GM10847 (cell line): ENCODE measurements around the gene GRIN1.

Experiments
- POLR2A ChIP-seq: IDR thresholded peaks from 2 replicates; pipeline ENCODE4 v1.6.1; 2011; ENCODE audit not compliant: insufficient read length; ENCODE audit errors: extremely low read depth

GRIN1 gene

DNA sequence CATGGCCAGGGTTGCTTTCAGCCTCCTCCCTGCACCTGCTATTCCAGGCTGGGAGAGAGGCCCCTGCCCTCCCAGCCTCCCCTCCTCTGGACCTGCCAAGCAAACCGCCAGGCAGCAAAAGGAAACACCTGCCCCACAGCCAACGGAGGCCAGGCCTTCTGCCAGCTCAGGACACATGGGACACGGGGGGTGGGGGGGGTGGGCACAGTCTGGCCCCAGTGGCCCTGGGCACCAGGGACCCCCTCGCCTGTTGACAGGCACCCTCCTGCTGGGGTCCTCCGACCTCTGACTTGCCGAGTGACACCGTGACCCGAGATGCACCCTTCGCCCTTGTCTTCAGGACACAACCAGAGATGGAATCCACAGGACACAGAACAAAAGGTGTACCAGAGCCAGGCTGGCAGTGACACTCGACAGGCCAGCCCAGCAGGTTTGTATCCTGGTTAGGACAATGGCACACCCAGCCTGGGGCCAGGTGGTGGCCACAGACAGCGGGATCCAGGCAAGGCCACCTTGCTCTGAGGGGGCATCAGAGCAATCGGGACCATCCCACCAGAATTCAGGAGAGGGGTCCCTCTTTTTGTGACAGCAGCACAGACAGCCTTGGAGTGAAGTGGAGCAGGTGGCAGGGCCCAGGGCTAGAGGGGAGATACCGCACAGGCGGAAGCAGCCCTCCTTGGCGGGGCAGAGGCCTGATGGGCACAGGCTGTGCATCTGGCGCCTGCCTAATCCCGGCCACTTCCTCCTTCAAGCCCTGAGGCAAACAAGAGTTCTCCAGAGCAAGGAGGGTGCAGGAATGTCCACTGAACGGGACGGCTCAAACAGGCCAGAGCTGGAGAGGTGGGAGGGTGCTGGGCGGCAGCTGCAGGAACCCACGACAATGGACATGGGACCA lies 34.2 kb downstream of the GRIN1 start:
- TF ChIP-seq POLR2A: no peak

DNA sequence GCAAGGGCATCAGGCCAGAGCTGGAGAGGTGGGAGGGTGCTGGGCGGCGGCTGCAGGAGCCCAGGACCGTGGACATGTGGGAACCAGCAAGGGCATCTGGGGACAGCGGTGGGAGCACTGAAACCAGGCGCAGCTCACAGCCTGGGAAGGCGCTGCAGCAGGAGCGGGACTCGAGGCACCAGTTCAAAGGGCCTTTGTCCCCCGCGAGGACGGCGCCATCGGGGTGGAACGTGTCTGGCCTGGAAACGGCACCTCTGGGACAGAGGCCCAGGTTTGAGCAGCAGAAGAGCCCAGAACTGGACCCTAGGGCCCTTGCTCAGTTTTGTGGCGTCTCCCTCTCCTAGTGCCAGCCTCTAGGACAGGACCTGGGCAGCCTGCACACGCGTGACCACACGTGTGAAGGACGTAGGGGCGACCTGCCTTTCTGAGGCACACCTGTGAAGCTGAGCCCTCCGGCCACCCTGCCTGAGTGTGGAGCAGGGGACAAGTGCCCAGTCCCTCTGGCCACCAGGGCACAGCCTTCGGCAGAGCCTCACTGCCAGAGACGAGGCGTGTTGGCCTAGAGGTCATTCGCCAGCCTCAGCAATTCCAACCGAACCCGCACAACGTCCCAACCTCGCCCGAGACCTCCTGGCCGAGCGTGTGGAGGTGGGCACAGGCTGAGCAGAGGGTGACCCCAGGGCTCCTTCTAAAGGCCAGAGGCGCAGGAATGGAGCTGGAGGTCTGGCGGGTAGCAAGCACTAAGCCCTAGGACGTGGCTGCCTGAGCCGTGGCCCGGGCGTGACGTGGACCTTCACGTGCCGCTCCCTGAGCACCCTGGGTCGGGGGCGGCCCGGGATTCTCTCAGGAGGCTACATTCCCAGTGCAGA lies 35.1 kb downstream of the GRIN1 start:
- TF ChIP-seq POLR2A: no peak

DNA sequence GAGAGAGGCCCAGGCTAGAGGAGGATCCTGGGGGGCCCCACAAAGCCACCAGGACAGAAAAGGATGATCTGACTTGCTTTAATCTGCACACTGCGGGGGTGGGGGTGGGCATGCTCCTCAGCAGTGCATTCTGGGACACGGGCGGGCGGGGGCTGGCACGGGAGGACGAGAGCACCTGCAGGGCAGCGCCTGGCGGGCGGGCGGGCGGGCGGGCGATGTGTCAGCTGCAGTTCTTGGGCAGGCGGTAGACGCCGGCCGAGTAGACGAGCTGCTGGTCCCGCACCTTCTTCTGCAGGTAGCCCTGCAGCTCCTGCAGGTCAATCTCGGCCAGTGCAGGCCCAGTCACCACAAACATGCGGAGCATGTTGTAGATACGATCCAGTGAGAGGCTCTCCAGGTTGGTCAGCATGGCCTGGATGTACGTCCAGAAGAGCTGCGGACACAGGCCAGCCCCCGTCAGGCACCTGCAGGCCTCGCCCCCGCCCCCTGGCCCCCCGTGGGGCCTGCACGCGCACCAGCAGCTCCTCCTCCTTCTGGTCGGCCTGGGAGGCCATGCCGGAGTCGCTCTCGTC lies 35.9 kb downstream of the GRIN1 start:
- no peak for TF ChIP-seq POLR2A

DNA sequence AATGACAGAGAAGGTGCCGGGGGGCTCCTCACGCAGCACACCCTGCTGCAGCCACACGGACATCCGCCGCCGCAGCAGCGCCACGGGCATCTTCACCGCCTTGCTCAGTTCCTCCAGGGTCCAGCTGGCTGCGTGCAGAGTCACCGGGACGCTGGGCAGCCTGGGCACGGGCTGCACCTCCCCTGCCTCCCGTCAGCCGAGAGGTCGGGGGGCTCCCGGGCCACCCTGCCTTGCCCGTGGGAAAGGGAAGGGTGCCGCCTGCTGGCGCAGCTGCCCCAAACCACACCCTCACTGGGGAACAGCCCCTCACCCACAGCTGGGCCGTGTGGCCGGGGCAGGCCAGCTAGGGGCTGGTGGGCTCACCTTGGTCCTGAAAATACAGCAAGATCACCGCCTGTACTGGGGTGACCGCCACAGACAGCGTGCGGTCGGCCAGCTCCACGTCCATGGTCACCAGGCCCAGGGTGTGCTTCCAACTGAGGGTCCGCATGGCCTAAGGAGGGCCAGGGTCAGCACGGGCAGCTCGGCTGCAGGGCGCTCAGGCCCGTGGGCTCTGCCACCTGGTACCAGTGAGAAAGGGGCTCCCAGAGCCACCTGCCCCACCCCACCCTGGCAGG lies 36.5 kb downstream of the GRIN1 start:
- no peak for TF ChIP-seq POLR2A

DNA sequence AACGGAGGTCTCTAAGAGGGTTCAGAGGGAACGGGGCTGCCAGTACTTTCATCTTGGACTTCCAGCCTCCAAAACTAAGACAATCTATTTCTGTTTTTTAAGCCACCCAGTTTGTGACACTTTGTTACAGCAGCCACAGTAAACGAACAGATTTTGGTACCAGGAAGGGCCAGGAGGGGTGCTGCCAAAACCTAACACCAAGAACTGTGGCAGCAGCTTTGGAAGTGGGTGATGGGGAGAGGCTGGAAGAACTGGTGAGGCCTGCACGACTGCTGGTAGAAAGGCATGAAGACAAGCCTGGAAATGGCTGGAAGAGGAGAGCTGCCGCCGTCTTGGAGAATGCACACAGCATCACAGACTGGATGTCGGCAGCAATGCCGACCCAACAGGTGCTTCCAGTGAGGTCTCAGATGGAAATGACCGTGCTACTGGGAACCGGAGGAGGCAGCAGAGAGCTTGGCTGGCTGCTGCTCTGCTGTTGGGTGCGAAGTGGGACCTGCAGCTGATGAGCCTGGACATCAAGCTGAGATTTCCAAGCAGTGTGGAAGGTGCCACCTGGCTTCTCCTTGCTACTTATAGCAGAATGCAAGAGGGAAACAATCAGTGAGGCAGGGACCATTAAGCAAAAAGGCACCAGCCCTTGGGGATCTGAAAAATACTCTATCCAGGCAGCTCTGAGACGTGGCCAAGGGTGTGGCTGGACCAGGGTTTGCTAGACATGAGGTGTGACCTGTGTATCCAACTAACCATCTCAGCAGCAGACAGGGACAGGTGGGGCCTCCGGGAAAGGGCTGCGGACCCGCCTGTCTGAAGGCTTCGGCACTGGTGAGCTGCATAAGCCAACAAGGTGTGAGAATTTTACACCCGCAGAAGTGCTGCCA lies 37.6 kb downstream of the GRIN1 start:
- TF ChIP-seq POLR2A: no peak

DNA sequence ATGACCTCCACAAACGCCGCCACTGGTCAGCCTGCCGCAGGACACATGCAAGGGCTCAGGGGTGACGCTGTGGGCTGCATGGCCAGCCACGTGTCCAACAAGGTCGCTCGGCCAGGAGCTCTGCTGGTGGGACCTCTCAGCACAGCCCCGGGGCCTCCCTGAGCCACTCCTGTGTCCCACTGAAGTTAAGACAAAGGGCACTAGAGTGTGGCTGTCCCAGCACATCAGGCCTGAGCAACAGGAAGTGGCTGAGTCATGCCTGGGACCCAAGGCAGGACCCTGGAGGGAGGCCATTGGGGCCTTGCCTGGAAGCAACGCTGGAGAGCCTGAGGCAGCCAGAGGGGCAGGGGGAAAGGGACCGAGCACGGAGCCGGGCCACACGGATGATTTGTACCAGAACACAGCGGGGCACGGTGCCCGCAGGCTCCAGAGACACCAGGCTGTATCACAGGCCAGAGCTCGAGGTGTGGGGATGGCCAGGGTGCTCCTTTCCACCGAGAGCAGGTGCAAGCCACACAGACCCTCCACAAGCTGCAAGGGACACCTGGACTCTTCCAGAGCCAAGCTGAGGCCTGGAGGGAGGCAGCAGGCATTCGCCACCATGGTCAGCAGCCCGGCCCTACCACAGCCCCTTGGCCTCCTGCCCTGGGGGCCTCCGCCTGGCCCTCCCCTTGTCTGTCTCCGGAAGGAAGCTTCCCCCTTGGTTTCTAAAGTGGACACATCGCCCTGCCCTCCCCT lies 39.4 kb downstream of the GRIN1 start:
- no peak for TF ChIP-seq POLR2A

DNA sequence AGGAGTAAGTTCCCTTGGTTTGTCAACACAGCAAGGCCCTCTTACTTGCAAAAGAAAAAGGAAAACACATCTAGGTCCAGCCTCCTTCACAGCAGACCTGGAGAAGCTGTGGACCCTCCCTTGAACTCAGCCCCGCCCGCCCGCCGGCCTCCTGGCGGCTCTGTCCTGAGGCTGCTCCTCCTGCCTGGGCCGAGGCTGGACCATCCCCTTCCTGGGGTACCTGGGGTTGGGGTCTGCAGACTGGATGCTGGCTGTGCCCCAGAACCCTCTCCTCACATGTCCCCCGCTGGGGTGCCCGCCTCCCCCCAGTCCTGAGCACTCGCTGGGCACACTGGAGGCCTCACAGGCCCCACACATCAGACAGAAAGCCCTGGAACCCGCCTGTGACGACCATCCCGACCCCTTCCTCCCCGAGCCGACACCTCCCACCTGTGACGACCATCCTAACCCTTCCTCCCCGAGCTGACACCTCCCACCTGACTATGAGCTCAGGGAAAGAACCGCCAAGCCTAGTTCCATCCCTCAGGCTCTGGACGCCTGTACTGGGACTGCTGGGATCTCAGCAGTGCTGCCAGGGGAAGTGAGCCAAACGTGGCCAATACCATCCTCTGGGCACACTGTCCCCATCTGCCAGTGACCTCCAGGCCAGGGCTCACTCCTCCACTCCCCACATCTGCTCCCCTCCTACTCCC lies 40.1 kb downstream of the GRIN1 start:
- TF ChIP-seq POLR2A: no peak

DNA sequence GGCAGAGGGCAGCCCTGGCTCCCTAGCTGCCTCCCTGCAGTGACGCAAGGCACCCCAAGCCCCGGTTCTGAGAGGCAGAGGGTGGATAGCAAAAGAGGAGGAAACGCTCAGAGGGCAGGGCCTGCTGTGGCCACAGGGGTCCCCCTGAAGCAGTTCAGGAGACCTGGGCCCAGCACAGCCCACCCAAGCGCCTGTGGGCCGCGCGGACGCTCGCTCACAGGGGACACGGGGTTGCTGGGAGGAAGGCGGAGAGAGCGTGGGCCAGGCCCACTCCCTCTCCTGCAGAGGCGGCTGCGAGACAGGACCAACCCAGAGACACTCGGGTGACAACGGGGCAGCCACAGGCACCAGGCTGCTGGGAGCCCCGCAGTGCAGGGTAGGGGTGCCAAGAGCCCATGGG lies 40.8 kb downstream of the GRIN1 start:
- no peak for TF ChIP-seq POLR2A

DNA sequence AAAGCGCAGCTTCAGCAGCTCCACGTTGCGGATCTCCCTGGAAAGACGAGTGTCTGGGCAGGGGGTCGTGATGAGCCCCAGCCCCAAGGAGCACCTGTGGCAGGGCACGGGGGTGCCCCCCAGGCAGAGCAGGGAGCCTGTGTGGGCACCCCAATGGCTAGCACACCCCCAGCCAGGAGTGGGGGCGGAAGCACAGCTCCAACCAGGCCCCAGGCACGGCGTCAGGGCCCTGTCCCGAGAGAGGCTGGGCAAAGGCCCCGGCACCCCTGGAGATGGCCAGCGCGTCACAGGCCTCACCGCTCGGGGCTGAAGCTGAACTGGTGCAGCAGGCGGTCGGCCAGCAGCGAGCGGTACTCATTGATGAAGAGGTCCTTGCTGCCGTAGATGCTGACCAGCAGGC lies 41.5 kb downstream of the GRIN1 start:
- no peak for TF ChIP-seq POLR2A

DNA sequence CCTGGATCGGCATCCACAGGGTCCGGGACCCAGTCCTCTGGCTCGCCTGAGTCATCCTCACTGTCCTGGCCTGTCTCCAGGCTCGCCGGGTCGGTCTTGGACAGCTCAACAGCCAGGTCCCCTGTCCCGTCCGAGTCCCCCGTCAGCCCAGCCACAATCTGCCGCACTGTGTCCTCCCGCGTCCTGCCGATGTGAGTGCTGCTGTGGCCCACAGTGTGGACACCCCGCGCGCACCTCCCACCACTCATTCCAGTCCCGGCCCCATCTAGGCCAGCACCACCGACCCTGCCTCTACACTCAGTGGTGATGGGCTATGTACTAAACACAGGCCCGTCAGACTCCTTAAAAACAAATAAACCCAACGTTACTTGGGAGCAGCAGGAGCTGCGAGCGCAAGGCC lies 42.7 kb downstream of the GRIN1 start:
- no peak for TF ChIP-seq POLR2A

DNA sequence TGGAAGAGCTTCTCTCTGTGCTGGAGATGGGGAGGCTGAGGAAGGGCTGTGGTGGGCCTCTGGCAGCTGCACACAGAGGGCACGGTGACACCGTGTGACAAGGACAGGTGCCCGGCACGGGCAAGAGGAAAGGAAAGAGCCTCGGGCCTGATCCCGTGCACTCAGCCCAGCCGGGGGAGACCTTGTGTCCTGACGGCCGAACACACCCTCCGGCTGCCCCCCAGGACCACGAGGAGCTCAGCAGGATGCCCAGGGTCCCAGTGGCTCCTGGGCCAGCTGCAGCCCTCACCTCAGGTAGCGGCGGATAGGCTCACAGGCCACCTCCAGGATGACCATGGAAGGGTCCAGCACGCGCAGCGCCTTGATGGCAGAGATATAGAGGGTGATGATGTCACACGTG lies 43.9 kb downstream of the GRIN1 start:
- no peak for TF ChIP-seq POLR2A

DNA sequence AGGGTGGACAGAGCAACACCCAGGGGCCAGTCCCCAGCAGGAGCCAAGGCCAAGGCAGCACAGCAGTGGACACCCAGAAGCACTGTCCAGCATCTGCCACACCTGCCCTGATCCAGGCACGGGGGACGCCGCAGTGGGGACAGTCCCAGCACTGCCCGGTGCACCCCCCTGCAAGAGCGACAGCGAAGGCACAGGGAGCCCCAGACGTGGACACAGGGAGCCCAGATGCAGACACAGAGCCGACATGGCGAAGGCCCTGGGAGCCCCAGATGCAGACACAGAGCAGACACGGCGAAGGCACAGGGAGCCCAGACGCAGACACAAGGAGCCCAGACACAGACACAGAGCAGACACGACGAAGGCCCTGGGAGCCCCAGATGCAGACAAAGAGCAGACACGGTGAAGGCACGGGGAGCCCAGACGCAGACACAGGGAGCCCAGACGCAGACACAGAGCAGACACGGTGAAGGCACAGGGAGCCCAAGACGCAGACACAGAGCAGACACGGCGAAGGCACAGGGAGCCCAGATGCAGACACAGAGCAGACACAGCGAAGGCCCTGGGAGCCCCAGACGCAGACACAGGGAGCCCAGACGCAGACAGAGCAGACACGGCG lies 45.1 kb downstream of the GRIN1 start:
- TF ChIP-seq POLR2A: no peak
